Stimulated activated CD4-positive, alpha-beta T cell treated with anti-CD3 and anti-CD28 coated beads, TNF-alpha, amount 100 ng/mL, for 48 hours (primary cell): ENCODE results near the gene LHFPL5.

ENCODE experiments used
- DNase-seq, 3 donors: peaks; one replicate each; pipeline ENCODE4 v3.0.0-alpha.2; 2020; ENCODE audit warnings: low read depth in 3 of 3

The LHFPL5 gene

DNA sequence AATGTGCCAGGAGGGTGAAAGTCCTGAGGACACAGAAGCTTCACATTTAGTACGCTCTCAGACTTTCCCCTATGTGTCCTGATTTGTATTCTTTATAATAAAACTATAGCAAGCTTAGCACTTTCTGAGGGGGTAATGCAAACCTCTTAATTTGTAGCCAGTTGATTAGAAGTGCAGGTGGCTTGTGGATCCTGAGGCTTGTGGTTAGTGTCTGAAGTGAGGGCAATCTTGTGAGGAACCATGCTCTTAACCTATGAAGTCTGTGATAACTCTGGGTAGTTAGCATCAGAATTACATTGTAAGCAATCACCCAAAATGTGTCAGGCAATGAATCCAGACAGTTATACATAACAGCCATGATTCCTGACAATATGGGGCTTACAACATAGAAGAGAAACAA lies 51.1 kb downstream of the LHFPL5 start:
- no peak for DNase-seq

GRCh38 chr6:35857853-35858252 lies 52.7 kb downstream of the LHFPL5 start:
- no peak for DNase-seq

- DNase-seq = no peak
Measured at GRCh38 chr6:35859367-35859766, 54.2 kb downstream of the LHFPL5 start.
